ENCODE measurements around the gene SPEN. TPM values are rescaled to one million over a fixed set of nuclear protein-coding genes. Genes with fewer than 3 reads are reported as not detected.

The SPEN gene
- total and polyA plus RNA-seq, 9 of the 15 experiments (the other 6 are each of a cell fraction or from before 2014, with no cell fraction given), result 5.7 to 87.5 (median 27.2) TPM

DNA sequence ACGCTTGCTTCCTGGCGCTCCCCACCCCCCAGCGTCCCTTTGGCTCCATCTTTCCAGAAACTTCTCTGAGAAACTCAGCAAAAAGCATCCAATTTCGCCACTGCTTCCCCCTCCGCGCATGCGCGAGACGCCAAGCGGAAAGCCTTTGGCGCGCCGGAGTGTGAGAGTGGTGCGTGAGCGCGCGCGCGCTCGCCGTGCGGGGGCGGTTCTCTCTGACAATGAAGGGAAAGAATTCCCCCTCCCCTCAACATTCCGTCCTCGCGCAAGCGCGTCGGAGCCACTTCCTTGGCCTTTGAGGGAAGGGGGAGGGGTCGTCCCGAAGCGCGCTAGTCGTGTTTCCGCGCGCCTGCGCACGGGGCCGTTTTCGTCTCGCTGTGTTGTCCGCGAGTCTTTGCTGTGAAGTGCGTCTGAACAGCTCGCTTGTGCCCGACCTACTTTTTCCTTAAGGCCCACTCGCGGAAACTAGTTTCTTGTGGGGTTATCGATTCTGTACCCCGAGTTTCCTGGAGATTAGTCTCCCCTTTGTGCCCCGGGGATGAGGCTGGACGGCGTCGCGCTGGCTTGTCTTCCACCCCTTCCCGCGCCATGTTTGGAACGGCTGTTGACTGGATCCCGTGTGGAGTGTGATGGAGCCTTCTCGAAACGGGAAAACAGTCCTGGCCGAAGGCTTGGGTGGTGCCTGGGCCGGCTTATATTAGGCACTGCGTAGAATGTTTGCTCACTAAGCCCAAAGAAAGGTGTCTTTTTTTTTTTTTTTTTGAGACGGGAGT lies 11.6 kb upstream of the SPEN start (continued):
- peak; percentile 20; the same call in 1 of the 2 replicates for TF ChIP-seq ZNF76 (CRISPR knock-in tag; IDR thresholded peaks at IDR 0.05; ENCODE audit: borderline replicate concordance)
- TF ChIP-seq RFX5 (IDR thresholded peaks at IDR 0.05; ENCODE audit: low read depth, low read length), result no peak; the same call in 1 of the 2 replicates
- 0 out of 2 replicates have a peak, but pooled peaks have one; percentile 29 for TF ChIP-seq ETV1 (tag; conservative IDR thresholded peaks at IDR 0.05; ENCODE audit: low read depth)
- TF ChIP-seq PATZ1 (CRISPR knock-in tag; IDR thresholded peaks at IDR 0.05; ENCODE audit: borderline replicate concordance), result no peak
- TF ChIP-seq, protein P1, sequence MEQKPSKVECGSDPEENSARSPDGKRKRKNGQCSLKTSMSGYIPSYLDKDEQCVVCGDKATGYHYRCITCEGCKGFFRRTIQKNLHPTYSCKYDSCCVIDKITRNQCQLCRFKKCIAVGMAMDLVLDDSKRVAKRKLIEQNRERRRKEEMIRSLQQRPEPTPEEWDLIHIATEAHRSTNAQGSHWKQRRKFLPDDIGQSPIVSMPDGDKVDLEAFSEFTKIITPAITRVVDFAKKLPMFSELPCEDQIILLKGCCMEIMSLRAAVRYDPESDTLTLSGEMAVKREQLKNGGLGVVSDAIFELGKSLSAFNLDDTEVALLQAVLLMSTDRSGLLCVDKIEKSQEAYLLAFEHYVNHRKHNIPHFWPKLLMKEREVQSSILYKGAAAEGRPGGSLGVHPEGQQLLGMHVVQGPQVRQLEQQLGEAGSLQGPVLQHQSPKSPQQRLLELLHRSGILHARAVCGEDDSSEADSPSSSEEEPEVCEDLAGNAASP (IDR thresholded peaks at IDR 0.05), result no peak
- TF ChIP-seq ZNF224 (CRISPR knock-in tag; IDR thresholded peaks at IDR 0.05), result no peak
- TF ChIP-seq SAFB (IDR thresholded peaks at IDR 0.05; ENCODE audit: borderline replicate concordance, low read depth, low read length), result peak; percentile 77; the same call in 1 of the 2 replicates
- no peak for TF ChIP-seq ZNF431 (CRISPR knock-in tag; IDR thresholded peaks at IDR 0.05)
- no peak for TF ChIP-seq NCOA4 (IDR thresholded peaks at IDR 0.05; ENCODE audit: partially characterized antibody)
- TF ChIP-seq, protein P2, sequence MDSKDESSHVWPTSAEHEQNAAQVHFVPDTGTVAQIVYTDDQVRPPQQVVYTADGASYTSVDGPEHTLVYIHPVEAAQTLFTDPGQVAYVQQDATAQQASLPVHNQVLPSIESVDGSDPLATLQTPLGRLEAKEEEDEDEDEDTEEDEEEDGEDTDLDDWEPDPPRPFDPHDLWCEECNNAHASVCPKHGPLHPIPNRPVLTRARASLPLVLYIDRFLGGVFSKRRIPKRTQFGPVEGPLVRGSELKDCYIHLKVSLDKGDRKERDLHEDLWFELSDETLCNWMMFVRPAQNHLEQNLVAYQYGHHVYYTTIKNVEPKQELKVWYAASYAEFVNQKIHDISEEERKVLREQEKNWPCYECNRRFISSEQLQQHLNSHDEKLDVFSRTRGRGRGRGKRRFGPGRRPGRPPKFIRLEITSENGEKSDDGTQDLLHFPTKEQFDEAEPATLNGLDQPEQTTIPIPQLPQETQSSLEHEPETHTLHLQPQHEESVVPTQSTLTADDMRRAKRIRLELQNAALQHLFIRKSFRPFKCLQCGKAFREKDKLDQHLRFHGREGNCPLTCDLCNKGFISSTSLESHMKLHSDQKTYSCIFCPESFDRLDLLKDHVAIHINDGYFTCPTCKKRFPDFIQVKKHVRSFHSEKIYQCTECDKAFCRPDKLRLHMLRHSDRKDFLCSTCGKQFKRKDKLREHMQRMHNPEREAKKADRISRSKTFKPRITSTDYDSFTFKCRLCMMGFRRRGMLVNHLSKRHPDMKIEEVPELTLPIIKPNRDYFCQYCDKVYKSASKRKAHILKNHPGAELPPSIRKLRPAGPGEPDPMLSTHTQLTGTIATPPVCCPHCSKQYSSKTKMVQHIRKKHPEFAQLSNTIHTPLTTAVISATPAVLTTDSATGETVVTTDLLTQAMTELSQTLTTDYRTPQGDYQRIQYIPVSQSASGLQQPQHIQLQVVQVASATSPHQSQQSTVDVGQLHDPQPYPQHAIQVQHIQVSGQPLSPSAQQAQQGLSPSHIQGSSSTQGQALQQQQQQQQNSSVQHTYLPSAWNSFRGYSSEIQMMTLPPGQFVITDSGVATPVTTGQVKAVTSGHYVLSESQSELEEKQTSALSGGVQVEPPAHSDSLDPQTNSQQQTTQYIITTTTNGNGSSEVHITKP (IDR thresholded peaks at IDR 0.05; ENCODE audit: partially characterized antibody), result peak; percentile 26
- TF ChIP-seq CBX1 (IDR thresholded peaks at IDR 0.05; ENCODE audit: low read depth), result peak; percentile 90
- TF ChIP-seq, protein P3, sequence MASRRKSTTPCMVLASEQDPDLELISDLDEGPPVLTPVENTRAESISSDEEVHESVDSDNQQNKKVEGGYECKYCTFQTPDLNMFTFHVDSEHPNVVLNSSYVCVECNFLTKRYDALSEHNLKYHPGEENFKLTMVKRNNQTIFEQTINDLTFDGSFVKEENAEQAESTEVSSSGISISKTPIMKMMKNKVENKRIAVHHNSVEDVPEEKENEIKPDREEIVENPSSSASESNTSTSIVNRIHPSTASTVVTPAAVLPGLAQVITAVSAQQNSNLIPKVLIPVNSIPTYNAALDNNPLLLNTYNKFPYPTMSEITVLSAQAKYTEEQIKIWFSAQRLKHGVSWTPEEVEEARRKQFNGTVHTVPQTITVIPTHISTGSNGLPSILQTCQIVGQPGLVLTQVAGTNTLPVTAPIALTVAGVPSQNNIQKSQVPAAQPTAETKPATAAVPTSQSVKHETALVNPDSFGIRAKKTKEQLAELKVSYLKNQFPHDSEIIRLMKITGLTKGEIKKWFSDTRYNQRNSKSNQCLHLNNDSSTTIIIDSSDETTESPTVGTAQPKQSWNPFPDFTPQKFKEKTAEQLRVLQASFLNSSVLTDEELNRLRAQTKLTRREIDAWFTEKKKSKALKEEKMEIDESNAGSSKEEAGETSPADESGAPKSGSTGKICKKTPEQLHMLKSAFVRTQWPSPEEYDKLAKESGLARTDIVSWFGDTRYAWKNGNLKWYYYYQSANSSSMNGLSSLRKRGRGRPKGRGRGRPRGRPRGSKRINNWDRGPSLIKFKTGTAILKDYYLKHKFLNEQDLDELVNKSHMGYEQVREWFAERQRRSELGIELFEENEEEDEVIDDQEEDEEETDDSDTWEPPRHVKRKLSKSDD (conservative IDR thresholded peaks at IDR 0.05; ENCODE audit: low read length), result no peak; the same call in 1 of the 2 replicates
- no peak for TF ChIP-seq MYBL2 (IDR thresholded peaks at IDR 0.05; ENCODE audit: low read depth)
- TF ChIP-seq MYBL2 (CRISPR knock-in tag; IDR thresholded peaks at IDR 0.05; ENCODE audit: borderline replicate concordance), result no peak
- no peak for TF ChIP-seq HNRNPL (IDR thresholded peaks at IDR 0.05; ENCODE audit: low read depth, low read length)
- TF ChIP-seq KLF16 (IDR thresholded peaks at IDR 0.05), result peak; percentile 29; the same call in 1 of the 2 replicates
- peak; percentile 29; the same call in 1 of the 2 replicates for TF ChIP-seq PYGO2 (tag; IDR thresholded peaks at IDR 0.05)

Data from K562 (cell line).